Breast epithelium (tissue), 3 donors: ENCODE data around the gene CADPS2.

Source experiments
- CTCF ChIP-seq, 3 donors: fragments of 450-650 bp; IDR thresholded peaks; one replicate each; pipeline ENCODE4 v1.5.1; 2016 to 2017; ENCODE audit warnings: antibody characterized with exemption in 3 of 3, mild to moderate bottlenecking in 3 of 3, moderate library complexity in 3 of 3
- POLR2A ChIP-seq: fragments of 450-650 bp; IDR thresholded peaks from one replicate; pipeline ENCODE4 v1.6.1; 2016; ENCODE audit warnings: antibody characterized with exemption, mild to moderate bottlenecking, moderate library complexity
- POLR2AphosphoS5 ChIP-seq, 3 donors: sonication (generic); formaldehyde crosslinking; IDR thresholded peaks; one replicate each; pipeline ENCODE4 v1.6.1; 2017; ENCODE audit warnings: antibody characterized with exemption in 3 of 3

GRCh38 chr7:122850528-122850927 lies 35.7 kb downstream of the CADPS2 start:
- TF ChIP-seq CTCF (IDR thresholded peaks at IDR 0.05) = no peak
- no peak for TF ChIP-seq POLR2A
- no peak for TF ChIP-seq POLR2AphosphoS5 (IDR thresholded peaks at IDR 0.05)
